IPS DF 19.7 (cell line): ENCODE results near the gene HAS3.

Experiments
- DNase-seq: peaks from one replicate; pipeline ENCODE4 v3.0.0-alpha.2; 2013; ENCODE audit warnings: low read depth, low spot score

Gene HAS3

DNA sequence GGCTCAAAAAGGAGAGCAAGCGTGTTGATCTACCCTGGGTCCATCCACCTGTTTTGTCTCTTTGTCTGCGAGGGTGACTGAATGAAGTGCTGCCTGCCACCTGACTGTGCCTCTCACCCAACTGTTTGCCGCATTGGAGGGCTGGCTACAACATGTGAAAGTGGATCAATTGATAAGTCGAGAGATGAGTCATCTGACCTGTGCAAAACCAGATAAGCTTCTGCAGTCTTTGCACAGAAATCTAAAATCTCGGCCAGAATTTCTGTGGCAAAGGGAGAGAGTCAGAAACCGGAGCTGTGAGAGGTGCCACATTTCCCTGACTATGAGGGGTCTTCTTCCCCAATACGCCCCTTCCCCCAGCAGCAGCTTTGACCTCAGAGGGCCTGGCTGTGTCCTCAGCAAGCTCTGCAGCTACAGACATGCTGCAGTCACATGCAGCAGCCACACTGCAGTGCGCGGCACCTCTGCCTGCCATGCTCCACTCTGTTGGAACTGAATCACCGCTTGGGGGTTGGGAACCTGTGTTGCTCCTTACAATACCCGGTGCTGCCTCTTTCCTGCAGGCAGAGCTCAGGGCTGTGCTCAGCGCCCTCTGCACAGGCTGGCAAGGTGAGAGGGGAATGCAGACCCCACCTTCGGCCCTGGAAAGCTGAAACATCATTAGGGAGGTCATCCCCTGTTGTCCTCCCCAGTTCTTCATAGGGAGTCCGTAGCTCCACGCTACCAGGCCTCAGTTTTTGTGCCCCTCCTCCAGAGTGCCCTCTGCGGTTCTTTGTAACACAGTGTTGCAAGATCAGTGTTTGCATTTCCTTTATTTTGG lies 16.2 kb upstream of the HAS3 start:
- no peak for DNase-seq

DNA sequence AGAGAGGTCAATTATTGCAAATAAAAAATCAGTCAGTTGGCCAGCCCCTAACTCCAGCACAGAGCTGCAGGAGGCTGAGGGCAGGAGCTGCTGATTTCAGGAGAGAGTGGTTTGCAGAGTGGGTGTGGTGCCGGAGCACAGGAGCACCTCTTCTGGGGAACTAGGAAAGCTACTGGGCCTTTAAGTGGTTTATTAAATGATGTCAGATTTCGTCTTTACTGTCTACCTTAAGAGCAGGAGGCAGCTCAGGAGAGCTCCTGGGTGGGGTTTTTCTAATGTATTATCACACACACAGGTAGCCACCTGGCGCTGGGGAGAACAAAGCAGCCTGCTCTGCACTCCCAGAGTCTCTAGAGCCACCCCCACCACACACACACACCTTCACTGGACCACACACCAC lies 11.5 kb upstream of the HAS3 start:
- DNase-seq: no peak

- DNase-seq: no peak
Measured at GRCh38 chr16:69094501-69094900, 11.0 kb upstream of the HAS3 start.

DNA sequence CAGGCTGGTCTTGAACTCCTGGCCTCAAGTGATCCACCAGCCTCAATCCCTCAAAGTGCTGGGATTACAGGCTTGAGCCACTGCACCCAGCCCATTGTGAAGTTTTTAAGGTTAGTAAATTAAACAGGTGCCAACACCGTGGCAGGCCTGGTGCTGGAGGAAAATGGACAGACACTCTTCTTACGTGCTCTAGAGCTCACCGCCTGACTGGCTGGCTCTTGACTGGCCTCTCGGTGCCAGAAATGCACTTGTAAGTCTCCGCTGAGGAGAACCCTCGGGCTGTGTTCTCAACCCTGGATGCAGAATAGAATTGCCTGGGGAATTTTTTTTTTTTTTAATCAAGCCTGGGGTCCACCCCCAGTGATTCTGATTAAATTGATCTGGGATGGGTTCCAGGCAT lies 10.3 kb upstream of the HAS3 start:
- DNase-seq: no peak

DNA sequence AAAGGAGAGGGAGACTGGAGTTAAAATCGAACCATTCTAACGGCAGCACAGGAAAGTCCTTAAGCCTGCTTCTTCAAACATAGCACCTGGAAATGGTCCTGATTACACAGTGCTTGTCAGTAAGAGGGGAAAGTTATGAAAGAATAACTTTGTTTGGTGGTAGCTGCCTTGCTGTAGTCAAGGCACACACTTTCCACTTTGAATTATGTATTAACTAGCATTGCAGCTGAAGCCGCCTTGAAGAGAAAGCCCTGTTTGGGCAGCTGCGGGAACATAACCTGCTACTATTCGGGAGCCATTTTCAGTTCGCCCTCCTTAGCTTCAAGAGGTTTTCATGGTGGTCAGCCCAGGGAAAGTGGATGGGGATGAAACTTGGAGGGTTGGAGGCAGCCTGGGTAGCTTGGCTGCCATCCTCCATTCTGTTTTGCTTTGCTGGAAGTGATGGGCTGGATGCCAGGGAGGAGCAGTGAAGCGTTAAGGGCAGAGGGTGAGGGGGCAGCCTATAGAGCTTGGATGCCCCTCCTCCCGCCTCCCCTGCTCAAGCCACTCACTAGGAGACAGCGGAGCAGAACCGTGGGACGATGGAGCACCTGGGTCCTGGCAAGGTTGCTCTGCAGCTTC lies 5.3 kb upstream of the HAS3 start:
- DNase-seq: no peak

GRCh38 chr16:69106491-69107315 lies 1.2 kb downstream of the HAS3 start:
- no peak for DNase-seq

GRCh38 chr16:69107316-69107962 lies 2.0 kb downstream of the HAS3 start:
- no peak for DNase-seq

GRCh38 chr16:69108064-69108904 lies 2.8 kb downstream of the HAS3 start:
- no peak for DNase-seq

DNA sequence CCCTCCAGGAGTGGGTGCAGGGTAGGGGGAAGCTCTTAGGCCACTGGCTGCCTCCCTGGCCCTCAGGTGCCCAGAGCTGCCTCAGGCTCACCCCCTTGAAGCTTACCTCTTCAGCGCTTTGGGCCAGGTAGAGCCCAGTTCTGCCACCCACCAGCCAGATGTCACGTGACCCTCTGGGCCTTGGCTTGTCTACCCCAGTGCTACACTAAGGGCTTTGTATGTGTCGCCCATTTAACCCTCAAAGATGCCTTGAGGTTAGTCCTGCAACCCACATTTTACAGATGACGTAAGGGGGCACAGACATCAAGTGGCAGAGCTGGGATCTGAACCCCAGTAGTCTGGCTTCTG lies 3.4 kb downstream of the HAS3 start:
- DNase-seq: no peak

- no peak for DNase-seq
Measured at GRCh38 chr16:69109486-69110270, 4.2 kb downstream of the HAS3 start.

- DNase-seq: no peak
Measured at GRCh38 chr16:69110406-69110805, 5.0 kb downstream of the HAS3 start.

DNA sequence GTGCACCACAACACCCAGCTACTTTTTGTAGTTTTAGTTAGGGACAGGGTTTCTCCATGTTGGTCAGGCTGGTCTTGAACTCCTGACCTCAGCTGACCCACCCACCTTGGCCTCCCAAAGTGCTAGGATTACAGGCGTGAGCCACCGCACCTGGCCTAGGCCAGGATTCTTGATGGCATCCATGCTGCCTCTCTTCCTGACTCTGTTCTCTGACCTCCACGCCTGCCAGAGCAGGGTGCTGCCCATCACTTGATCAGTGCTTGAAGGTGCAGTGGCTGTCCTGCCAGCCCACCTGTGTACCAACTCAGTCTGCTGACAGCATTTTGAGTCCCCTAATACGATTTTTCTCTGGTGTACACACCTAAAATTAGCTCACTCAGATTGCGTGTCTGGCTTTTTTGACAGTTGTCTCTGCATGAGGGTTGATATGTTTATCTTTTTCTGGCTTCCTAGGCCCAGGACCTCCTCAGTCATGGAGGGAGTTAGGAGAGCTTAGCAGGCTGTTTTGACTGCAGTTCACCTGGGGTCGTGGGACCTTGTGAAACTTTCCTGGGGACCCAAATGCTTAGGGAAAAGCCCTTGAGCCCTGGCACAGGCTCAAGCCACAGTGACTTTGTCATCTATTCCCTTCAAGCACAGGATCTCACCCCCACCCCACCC lies 5.9 kb downstream of the HAS3 start:
- no peak for DNase-seq

- DNase-seq: no peak
Measured at GRCh38 chr16:69111876-69112230, 6.4 kb downstream of the HAS3 start.

GRCh38 chr16:69112285-69113129 lies 7.1 kb downstream of the HAS3 start:
- DNase-seq: no peak

DNA sequence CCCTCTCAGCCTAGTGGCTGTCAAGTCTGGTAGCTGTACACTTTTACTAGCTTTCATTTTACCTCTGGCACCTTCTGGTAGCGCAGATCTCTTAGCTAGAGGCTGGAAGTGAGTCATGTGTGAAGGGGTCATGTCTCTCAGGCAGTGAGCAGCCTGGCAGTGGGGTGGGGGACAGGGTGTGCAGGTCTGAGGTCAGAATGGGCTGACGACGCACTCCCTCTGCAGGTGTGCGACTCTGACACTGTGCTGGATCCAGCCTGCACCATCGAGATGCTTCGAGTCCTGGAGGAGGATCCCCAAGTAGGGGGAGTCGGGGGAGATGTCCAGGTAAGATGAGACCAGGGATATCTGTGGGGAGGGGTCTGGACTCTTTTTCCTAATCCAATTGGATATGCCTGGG lies 7.8 kb downstream of the HAS3 start:
- no peak for DNase-seq

DNA sequence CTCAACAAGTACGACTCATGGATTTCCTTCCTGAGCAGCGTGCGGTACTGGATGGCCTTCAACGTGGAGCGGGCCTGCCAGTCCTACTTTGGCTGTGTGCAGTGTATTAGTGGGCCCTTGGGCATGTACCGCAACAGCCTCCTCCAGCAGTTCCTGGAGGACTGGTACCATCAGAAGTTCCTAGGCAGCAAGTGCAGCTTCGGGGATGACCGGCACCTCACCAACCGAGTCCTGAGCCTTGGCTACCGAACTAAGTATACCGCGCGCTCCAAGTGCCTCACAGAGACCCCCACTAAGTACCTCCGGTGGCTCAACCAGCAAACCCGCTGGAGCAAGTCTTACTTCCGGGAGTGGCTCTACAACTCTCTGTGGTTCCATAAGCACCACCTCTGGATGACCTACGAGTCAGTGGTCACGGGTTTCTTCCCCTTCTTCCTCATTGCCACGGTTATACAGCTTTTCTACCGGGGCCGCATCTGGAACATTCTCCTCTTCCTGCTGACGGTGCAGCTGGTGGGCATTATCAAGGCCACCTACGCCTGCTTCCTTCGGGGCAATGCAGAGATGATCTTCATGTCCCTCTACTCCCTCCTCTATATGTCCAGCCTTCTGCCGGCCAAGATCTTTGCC lies 9.0 kb downstream of the HAS3 start:
- DNase-seq: no peak

DNA sequence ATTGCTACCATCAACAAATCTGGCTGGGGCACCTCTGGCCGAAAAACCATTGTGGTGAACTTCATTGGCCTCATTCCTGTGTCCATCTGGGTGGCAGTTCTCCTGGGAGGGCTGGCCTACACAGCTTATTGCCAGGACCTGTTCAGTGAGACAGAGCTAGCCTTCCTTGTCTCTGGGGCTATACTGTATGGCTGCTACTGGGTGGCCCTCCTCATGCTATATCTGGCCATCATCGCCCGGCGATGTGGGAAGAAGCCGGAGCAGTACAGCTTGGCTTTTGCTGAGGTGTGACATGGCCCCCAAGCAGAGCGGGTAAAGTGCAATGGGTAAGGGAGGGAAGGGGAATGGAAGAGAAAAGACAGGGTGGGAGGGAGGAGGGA lies 9.5 kb downstream of the HAS3 start:
- DNase-seq: no peak

DNA sequence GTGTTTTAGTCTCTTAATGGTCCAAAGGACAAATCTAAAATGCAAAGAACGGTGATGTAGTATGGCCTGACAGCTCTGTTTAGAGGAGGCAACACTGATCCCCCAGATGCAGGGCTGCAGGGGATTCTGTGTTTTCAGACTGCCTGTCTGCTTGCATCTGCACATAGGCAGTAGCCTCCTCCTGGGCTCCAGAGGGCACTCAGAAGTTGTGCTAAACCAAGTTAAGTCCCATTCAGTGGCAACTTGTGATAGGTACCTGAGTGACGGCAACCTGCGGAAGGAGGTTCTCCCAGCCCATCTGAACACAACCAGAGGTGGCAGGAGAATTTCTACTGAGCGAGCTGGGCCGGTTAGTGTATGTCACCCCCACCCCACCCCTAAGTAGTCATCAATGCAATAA lies 9.9 kb downstream of the HAS3 start:
- no peak for DNase-seq

- DNase-seq: no peak
Measured at GRCh38 chr16:69115837-69116236, 10.4 kb downstream of the HAS3 start.
